ENCODE results near the gene MTPN.

GRCh38 chr7:135939261-135939812, 37.8 kb downstream of the MTPN start:
- TF ChIP-seq SUZ12 (IDR thresholded peaks at IDR 0.05; ENCODE audit: extremely low read depth, insufficient read depth, insufficient read length) (no peak), YY1 (IDR thresholded peaks at IDR 0.05; ENCODE audit: insufficient read depth, insufficient read length) (no peak)
